ENCODE data around the gene FOXL2NB. TPM values are rescaled to one million over a fixed set of nuclear protein-coding genes. Genes with fewer than 3 reads are reported as not detected.

Gene FOXL2NB
- total RNA-seq, 1 donor from 2014 or later: not detected

DNA sequence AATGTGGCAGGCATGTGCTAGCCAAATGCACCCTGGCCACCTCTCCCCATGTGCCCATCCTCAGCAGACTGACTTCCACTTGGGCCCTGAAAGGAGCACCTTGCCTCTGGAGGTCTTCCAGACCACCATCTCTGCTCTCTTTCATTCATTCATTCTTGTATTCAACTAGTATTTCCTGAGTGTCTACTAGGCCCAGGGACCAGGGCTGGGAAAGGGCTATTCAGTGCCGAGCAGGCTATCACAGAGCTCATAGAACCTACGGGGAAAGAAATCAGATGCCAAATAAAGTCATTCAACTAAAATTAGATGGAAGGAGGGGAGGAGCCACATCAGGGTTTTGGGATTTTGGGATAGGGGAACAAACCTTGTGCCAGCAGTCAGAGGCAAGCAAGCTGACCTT lies 40.2 kb downstream of the FOXL2NB start:
- no peak for DNase-seq (ENCODE audit: low spot score)
- ATAC-seq: no peak

DNA sequence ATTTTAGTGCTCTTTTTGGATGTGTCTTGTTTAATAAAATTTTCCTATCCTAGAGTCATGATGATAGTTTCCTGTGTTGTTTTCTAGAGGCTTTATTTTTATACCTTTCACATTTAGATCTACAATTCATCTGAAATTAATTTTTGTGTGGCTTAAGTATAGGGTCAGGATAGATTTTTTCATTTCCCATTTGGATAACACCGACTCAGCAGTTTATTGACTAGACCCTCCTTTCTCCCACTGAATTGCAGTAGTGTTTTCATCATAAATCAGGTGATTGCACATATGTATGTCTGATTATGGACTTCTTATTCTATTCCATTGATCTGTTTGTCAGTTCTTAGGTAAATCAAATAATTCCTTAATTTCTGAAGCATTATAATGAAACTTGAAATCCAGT lies 48.7 kb downstream of the FOXL2NB start:
- ATAC-seq (no peak), DNase-seq (ENCODE audit: low spot score) (no peak)

Other genes starting within 250 kb of the FOXL2NB start
- 14.4 TPM for gene PIK3CB, start 112.3 kb upstream of the FOXL2NB start, total RNA-seq
- gene FOXL2, start 80 bp upstream of the FOXL2NB start, total RNA-seq: 0.10 TPM
- gene PRR23A, start 59.1 kb downstream of the FOXL2NB start, total RNA-seq: not detected
- not detected for gene PRR23B, start 73.7 kb downstream of the FOXL2NB start, total RNA-seq
- gene PRR23C, start 97.7 kb downstream of the FOXL2NB start, total RNA-seq: not detected

Measured in left lobe of liver (tissue), 2 donors.